ENCODE data around the gene PRR5L.

Gene PRR5L

DNA sequence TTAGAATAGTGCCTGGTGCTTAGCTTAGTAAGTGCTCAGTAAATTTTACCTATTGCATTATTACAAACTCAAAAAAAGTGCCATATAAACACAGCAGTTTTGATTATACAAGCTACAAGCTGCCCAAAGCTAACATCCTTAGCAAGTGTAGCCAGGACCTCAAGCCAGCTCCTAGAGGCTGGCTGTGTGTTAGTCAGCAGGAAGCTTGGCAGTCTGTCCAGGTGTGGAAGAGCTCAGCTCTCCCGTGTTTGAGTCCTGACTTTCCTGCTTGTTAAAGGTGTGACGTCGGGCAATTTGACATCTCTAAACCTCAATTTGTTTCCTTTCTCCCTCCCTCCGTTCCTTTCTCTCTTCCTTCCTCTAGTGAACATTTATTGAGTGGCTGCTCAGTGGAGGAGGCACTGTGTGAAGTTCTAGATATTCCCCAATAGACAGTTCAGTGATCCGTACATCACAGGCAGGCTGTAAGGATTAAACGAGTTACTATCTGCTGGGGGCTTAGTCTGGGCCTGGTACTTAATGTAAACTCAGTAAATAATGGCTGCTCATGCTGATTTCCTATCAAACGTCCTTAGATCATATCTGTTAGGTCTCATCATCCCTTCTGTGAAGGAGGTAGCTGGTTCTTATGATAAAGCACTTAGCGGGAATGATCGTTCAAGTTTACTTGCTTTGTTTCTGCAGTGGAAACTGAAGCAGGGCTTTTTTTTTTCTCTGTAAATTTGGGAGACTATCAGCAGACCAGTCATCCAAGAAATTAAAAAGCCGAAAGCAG lies 68.7 kb downstream of the PRR5L start:
- no peaks in the 10 kb centered on the region for H3K27me3 ChIP-seq (replicated peaks; ENCODE audit: insufficient read depth, low read length)
- no peak for DNase-seq
- H4K20me1 ChIP-seq (ENCODE audit: insufficient read depth, low read length), result no peaks in the 10 kb centered on the region
- TF ChIP-seq EZH2 (optimal IDR thresholded peaks at IDR 0.05; ENCODE audit: low read depth, low read length) (no peak), EZH2phosphoT487 (IDR thresholded peaks at IDR 0.05; ENCODE audit: low read length) (no peak)
- TF ChIP-seq, protein P1, sequence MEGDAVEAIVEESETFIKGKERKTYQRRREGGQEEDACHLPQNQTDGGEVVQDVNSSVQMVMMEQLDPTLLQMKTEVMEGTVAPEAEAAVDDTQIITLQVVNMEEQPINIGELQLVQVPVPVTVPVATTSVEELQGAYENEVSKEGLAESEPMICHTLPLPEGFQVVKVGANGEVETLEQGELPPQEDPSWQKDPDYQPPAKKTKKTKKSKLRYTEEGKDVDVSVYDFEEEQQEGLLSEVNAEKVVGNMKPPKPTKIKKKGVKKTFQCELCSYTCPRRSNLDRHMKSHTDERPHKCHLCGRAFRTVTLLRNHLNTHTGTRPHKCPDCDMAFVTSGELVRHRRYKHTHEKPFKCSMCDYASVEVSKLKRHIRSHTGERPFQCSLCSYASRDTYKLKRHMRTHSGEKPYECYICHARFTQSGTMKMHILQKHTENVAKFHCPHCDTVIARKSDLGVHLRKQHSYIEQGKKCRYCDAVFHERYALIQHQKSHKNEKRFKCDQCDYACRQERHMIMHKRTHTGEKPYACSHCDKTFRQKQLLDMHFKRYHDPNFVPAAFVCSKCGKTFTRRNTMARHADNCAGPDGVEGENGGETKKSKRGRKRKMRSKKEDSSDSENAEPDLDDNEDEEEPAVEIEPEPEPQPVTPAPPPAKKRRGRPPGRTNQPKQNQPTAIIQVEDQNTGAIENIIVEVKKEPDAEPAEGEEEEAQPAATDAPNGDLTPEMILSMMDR (IDR thresholded peaks at IDR 0.05; ENCODE audit: low read length), result no peak
- no peaks in the 10 kb centered on the region for H3K36me3 ChIP-seq (replicated peaks; ENCODE audit: insufficient read depth, low read length)
- no peak overlapping the region for H3K9ac ChIP-seq (ENCODE audit: low read length)
- H3K79me2 ChIP-seq (ENCODE audit: low read length), result no peaks in the 10 kb centered on the region
- H3K4me2 ChIP-seq (ENCODE audit: low read depth, low read length), result no peak overlapping the region
- H3K4me3 ChIP-seq (ENCODE audit: low read length), result no peak overlapping the region
- H3K4me1 ChIP-seq (ENCODE audit: low read length), result peaks cover 9% of the 10 kb centered on the region
- H3K9me2 ChIP-seq (replicated peaks; ENCODE audit: insufficient read depth, low read length), result no peaks in the 10 kb centered on the region
- no peaks in the 10 kb centered on the region for H3K9me3 ChIP-seq (replicated peaks; ENCODE audit: insufficient read depth, low read length)
- no peak overlapping the region for H2AFZ ChIP-seq (ENCODE audit: low read length)
- H3K27ac ChIP-seq (ENCODE audit: low read length), result no peak overlapping the region
- H3F3A ChIP-seq (ENCODE audit: insufficient read depth, low read length), result no peaks in the 10 kb centered on the region

- Histone ChIP-seq H3K27ac (ENCODE audit: low read length) (no peak overlapping the region), H2AFZ (ENCODE audit: low read length) (no peak overlapping the region)
- DNase-seq, result no peak
Measured at GRCh38 chr11:36365907-36366306, 69.8 kb downstream of the PRR5L start.

DNA sequence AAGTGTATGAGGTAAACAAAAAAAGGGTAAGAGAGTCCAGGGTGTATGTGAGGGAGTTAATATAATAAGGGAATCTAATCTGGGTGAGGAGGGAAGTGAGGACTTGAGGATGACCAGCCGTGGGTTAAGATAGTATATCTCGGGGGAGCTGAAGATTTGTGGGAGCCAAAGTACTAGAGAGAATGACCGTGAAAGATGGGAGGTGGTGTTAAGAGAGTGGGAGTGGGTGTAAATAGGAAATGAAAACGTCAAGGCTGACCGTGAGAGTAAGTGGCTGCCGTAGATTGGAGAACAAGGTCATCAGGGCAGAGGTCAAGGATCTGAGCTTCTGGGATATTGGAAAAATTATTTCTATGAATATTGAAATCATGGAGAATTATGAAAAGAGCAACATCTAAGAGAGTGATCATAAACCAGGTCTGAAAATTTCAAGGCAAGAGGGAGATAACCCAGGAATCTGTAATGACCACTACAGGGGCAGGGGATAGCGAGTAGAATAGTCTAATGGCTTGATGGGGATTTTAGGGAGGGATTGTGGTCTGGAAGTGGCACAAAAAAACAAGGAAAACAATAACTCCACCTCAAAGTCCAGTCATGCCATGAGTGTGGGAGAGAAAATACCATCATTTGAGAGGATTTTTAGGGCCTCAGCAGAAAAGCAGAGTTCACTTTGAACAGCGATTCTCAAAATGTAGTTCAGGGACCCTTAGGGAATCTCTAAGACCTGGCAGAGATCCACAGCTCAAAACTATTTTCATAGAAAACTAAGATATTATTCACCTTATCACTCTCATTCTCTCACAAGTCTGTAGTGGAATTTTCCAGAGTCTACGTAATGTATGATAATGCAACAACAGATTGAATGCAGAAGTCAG lies 72.0 kb downstream of the PRR5L start:
- Histone ChIP-seq H3K9me2 (replicated peaks; ENCODE audit: insufficient read depth, low read length) (no peaks in the 10 kb centered on the region), H3K9ac (ENCODE audit: low read length) (no peak overlapping the region), H3K4me1 (ENCODE audit: low read length) (peaks cover 9% of the 10 kb centered on the region), H3K4me3 (ENCODE audit: low read length) (no peak overlapping the region), H2AFZ (ENCODE audit: low read length) (no peak overlapping the region), H3K79me2 (ENCODE audit: low read length) (no peaks in the 10 kb centered on the region), H3K27ac (ENCODE audit: low read length) (no peak overlapping the region), H3K9me3 (replicated peaks; ENCODE audit: insufficient read depth, low read length) (no peaks in the 10 kb centered on the region), H3F3A (ENCODE audit: insufficient read depth, low read length) (no peaks in the 10 kb centered on the region), H3K27me3 (replicated peaks; ENCODE audit: insufficient read depth, low read length) (no peaks in the 10 kb centered on the region), H3K36me3 (replicated peaks; ENCODE audit: insufficient read depth, low read length) (no peaks in the 10 kb centered on the region), H4K20me1 (ENCODE audit: insufficient read depth, low read length) (no peaks in the 10 kb centered on the region), H3K4me2 (ENCODE audit: low read depth, low read length) (no peak overlapping the region)
- no peak for DNase-seq
- TF ChIP-seq, protein P1 (IDR thresholded peaks at IDR 0.05; ENCODE audit: low read length), result no peak
- TF ChIP-seq EZH2 (optimal IDR thresholded peaks at IDR 0.05; ENCODE audit: low read depth, low read length), result no peak
- no peak for TF ChIP-seq EZH2phosphoT487 (IDR thresholded peaks at IDR 0.05; ENCODE audit: low read length)

More at GRCh38 chr11:36365907-36366306, 69.8 kb downstream of the PRR5L start:
- no peaks in the 10 kb centered on the region for H3F3A ChIP-seq (ENCODE audit: insufficient read depth, low read length)
- H3K27me3 ChIP-seq (replicated peaks; ENCODE audit: insufficient read depth, low read length), result no peaks in the 10 kb centered on the region
- H3K36me3 ChIP-seq (replicated peaks; ENCODE audit: insufficient read depth, low read length), result no peaks in the 10 kb centered on the region
- TF ChIP-seq, protein P1 (IDR thresholded peaks at IDR 0.05; ENCODE audit: low read length), result no peak
- TF ChIP-seq EZH2phosphoT487 (IDR thresholded peaks at IDR 0.05; ENCODE audit: low read length), result no peak
- TF ChIP-seq EZH2 (optimal IDR thresholded peaks at IDR 0.05; ENCODE audit: low read depth, low read length), result no peak
- no peak overlapping the region for H3K4me3 ChIP-seq (ENCODE audit: low read length)
- H3K79me2 ChIP-seq (ENCODE audit: low read length), result no peaks in the 10 kb centered on the region
- H3K9ac ChIP-seq (ENCODE audit: low read length), result no peak overlapping the region
- H3K4me2 ChIP-seq (ENCODE audit: low read depth, low read length), result no peak overlapping the region
- no peaks in the 10 kb centered on the region for H4K20me1 ChIP-seq (ENCODE audit: insufficient read depth, low read length)
- H3K9me3 ChIP-seq (replicated peaks; ENCODE audit: insufficient read depth, low read length), result no peaks in the 10 kb centered on the region
- H3K9me2 ChIP-seq (replicated peaks; ENCODE audit: insufficient read depth, low read length), result no peaks in the 10 kb centered on the region
- H3K4me1 ChIP-seq (ENCODE audit: low read length), result peaks cover 9% of the 10 kb centered on the region

Data from MM.1S (cell line).